D721Med (cell line): ENCODE data around the gene DPP3.

Experiments used
- DNase-seq: peaks from one replicate; pipeline ENCODE4 v3.0.0; 2011; ENCODE audit warnings: low spot score; ENCODE audit not compliant: insufficient read length
- FAIRE-seq: peaks from 2 replicates; lab custom pipeline; 2011; peaks lifted over from hg19 to GRCh38; lab: Jason Lieb, UNC
- TF ChIP-seq, protein P1 (sequence below): IDR thresholded peaks from 2 replicates; pipeline ENCODE4 v1.5.1; 2012; ENCODE audit warnings: mild to moderate bottlenecking, control low read depth; ENCODE audit not compliant: insufficient read depth; ENCODE audit errors: missing control alignments

Gene DPP3

GRCh38 chr11:66472054-66472453, 8.2 kb upstream of the DPP3 start:
- no peak for FAIRE-seq

DNA sequence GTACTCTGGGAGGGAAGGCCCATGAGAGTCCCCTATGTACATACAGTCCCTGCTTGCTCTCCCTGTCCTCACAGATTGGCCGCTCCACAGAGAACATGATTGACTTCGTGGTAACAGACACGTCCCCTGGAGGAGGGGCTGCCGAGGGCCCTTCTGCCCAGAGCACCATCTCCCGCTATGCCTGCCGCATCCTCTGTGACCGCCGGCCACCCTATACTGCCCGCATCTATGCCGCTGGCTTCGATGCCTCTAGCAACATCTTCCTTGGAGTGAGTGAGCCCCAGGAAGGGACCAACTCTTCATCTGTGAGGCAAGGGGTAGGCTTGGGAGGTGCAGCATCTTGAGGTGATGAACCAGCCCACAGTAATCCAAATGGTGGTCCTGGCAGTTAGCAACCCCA, 7.1 kb upstream of the DPP3 start:
- DNase-seq: no peak
- TF ChIP-seq, protein P1, sequence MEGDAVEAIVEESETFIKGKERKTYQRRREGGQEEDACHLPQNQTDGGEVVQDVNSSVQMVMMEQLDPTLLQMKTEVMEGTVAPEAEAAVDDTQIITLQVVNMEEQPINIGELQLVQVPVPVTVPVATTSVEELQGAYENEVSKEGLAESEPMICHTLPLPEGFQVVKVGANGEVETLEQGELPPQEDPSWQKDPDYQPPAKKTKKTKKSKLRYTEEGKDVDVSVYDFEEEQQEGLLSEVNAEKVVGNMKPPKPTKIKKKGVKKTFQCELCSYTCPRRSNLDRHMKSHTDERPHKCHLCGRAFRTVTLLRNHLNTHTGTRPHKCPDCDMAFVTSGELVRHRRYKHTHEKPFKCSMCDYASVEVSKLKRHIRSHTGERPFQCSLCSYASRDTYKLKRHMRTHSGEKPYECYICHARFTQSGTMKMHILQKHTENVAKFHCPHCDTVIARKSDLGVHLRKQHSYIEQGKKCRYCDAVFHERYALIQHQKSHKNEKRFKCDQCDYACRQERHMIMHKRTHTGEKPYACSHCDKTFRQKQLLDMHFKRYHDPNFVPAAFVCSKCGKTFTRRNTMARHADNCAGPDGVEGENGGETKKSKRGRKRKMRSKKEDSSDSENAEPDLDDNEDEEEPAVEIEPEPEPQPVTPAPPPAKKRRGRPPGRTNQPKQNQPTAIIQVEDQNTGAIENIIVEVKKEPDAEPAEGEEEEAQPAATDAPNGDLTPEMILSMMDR: no peak
- no peak for FAIRE-seq

More at GRCh38 chr11:66472054-66472453, 8.2 kb upstream of the DPP3 start:
- no peak for DNase-seq
- TF ChIP-seq, protein P1: no peak

DNA sequence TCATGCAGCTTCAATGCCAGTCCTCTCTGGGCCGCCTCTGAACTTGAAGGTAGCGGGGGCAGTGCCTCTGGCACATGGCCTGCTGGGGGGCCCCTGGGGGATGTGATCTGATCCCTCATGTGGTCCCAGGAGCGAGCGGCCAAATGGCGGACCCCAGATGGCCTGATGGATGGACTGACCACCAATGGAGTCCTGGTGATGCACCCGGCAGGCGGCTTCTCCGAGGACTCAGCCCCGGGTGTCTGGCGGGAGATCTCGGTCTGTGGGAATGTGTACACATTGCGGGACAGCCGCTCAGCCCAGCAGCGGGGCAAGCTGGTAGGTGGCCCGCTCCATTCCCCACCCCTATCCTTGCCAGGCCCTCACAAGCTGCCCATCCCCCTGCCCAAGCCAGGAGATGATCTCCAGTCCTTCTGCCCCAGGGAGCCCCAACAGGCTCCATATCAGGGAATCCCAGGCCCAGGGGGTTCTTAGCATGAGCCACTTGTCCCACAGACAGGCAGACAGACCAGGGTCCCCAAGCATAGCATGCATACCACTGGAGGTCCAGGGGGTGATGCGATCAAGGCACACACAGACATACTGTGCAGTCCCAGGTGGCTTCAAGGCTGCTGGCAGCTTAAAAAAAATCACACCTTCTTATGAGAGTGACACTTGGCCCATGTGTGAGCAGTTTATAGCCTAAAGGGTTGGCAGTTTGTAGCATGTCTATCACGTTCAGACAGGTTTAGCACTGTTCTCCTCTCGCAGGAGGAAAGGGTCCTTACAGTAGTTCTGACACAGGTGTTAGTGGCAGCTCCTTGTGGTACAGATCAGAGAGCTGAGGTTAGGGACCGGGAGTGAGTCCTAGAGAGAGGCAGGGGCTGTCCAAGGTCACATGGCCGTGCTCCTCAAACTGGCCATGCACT, 6.4 kb upstream of the DPP3 start:
- FAIRE-seq: no peak
- TF ChIP-seq, protein P1: no peak
- DNase-seq: no peak

DNA sequence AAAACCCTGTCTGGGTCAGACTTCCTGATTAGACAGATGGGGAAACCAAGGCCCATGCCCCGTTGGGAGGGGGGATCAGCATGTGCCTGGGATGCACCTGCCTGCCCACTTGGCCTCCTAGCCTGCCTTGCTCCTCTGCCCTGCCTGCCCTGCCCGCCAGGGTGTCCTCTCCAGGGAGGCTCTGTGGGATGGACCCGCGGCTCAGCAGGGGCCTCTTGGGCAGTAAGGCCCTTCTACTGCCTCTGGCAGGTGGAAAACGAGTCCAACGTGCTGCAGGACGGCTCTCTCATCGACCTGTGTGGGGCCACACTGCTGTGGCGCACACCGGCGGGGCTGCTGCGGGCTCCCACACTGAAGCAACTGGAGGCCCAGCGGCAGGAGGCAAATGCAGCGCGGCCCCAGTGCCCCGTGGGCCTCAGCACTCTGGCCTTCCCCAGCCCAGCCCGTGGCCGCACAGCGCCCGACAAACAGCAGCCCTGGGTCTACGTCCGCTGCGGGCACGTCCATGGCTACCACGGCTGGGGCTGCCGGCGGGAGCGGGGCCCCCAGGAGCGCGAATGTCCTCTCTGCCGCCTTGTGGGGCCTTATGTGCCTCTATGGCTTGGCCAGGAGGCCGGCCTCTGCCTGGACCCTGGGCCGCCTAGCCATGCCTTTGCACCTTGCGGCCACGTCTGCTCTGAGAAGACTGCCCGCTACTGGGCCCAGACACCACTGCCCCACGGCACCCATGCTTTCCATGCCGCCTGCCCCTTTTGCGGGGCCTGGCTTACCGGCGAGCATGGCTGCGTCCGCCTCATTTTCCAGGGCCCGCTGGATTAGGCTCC, 4.7 kb upstream of the DPP3 start:
- DNase-seq: no peak
- FAIRE-seq: no peak
- TF ChIP-seq, protein P1: no peak

GRCh38 chr11:66476173-66476840, 3.9 kb upstream of the DPP3 start:
- DNase-seq: no peak
- TF ChIP-seq, protein P1: no peak
- no peak for FAIRE-seq

GRCh38 chr11:66476841-66477251, 3.4 kb upstream of the DPP3 start:
- TF ChIP-seq, protein P1: no peak
- FAIRE-seq (no peak), DNase-seq (no peak)
